Mesenchymal stem cell (in vitro differentiated cells and primary cell): ENCODE results near the gene WDR73.
"Not testable (repeated sequence)": the region's sequence is repeated elsewhere in the genome, so short reads cannot be mapped to it uniquely, and the experiment has no call there.

Experiments
- DNase-seq: peaks from one replicate; pipeline ENCODE4 v3.0.0-alpha.2; 2013
- H2AFZ ChIP-seq: one replicate; pipeline ENCODE4 v1.6.1; 2013; ENCODE audit warnings: low read depth, mild to moderate bottlenecking, control low read depth, inconsistent platforms, low read length, moderate library complexity
- H2AK5ac ChIP-seq: 2 replicates; pipeline ENCODE4 v1.6.1; 2013; ENCODE audit warnings: low read length, moderate library complexity, mild to moderate bottlenecking, inconsistent platforms; ENCODE audit not compliant: severe bottlenecking
- H2BK120ac ChIP-seq: one replicate; pipeline ENCODE4 v1.6.1; 2013; ENCODE audit warnings: low read depth, mild to moderate bottlenecking, inconsistent platforms, low read length, moderate library complexity
- H2BK12ac ChIP-seq, 2 experiments: one replicate each; pipeline ENCODE4 v1.6.1; 2013; ENCODE audit warnings: inconsistent platforms in 2 of 2, low read length in 2 of 2, mild to moderate bottlenecking in 2 of 2, moderate library complexity in 2 of 2, control low read depth in 1 of 2
- H2BK15ac ChIP-seq: one replicate; pipeline ENCODE4 v1.6.1; 2013; ENCODE audit warnings: mild to moderate bottlenecking, low read depth, inconsistent platforms; ENCODE audit not compliant: poor library complexity, severe bottlenecking
- H2BK5ac ChIP-seq: 2 replicates; pipeline ENCODE4 v1.6.1; 2013; ENCODE audit warnings: low read depth, mild to moderate bottlenecking, low read length, control low read depth, inconsistent platforms; ENCODE audit not compliant: poor library complexity, severe bottlenecking
- H3K14ac ChIP-seq, 2 experiments: one replicate each; pipeline ENCODE4 v1.6.1; 2013; ENCODE audit warnings: inconsistent platforms in 2 of 2, low read length in 2 of 2, control low read depth in 1 of 2, mild to moderate bottlenecking in 1 of 2, moderate library complexity in 1 of 2
- H3K18ac ChIP-seq, 2 experiments: one replicate each; pipeline ENCODE4 v1.6.1; 2013; ENCODE audit warnings: inconsistent platforms in 2 of 2, low read length in 2 of 2, control low read depth in 1 of 2, low read depth in 1 of 2, mild to moderate bottlenecking in 1 of 2
- H3K23ac ChIP-seq, 2 experiments: one replicate each; pipeline ENCODE4 v1.6.1; 2013; ENCODE audit warnings: inconsistent platforms in 2 of 2, low read length in 2 of 2, mild to moderate bottlenecking in 2 of 2, moderate library complexity in 2 of 2, control low read depth in 1 of 2
- H3K27ac ChIP-seq: 2 replicates; pipeline ENCODE4 v1.5.1; 2013; ENCODE audit warnings: mild to moderate bottlenecking, moderate library complexity, low read length, control low read depth, inconsistent platforms; ENCODE audit not compliant: poor library complexity, severe bottlenecking
- H3K27me3 ChIP-seq, 2 experiments: 2 replicates each; pipeline versions ENCODE4 v1.6.1 to v1.7.0; 2013; ENCODE audit warnings: low read length in 2 of 2, mild to moderate bottlenecking in 2 of 2, moderate library complexity in 2 of 2, control low read depth in 1 of 2, inconsistent platforms in 1 of 2; ENCODE audit not compliant: control insufficient read depth in 1 of 2, insufficient read depth in 1 of 2
- H3K36me3 ChIP-seq, 2 experiments: 2 replicates each; pipeline versions ENCODE4 v1.6.1 to v1.7.0; 2013; ENCODE audit warnings: low read length in 2 of 2, control low read depth in 1 of 2, inconsistent platforms in 1 of 2, low read depth in 1 of 2, mild to moderate bottlenecking in 1 of 2; ENCODE audit not compliant: insufficient read depth in 2 of 2, control insufficient read depth in 1 of 2
- H3K4ac ChIP-seq, 2 experiments: one replicate each; pipeline ENCODE4 v1.6.1; 2013; ENCODE audit warnings: inconsistent platforms in 2 of 2, low read length in 2 of 2, mild to moderate bottlenecking in 2 of 2, moderate library complexity in 2 of 2, control low read depth in 1 of 2, low read depth in 1 of 2
- H3K4me1 ChIP-seq: 2 replicates; pipeline ENCODE4 v1.6.1; 2013; ENCODE audit warnings: low read depth, low read length, control low read depth; ENCODE audit not compliant: control insufficient read depth, insufficient read depth
- H3K4me2 ChIP-seq: 2 replicates; pipeline ENCODE4 v1.6.1; 2013; ENCODE audit warnings: low read length, mild to moderate bottlenecking, inconsistent platforms; ENCODE audit not compliant: poor library complexity, severe bottlenecking
- H3K4me3 ChIP-seq, 2 experiments: 2 replicates each; pipeline versions ENCODE4 v1.5.1 to v1.7.0; 2013; ENCODE audit warnings: low read length in 2 of 2, mild to moderate bottlenecking in 2 of 2, control low read depth in 1 of 2, low read depth in 1 of 2; ENCODE audit not compliant: insufficient read depth in 1 of 2
- H3K79me1 ChIP-seq: replicated peaks from 2 replicates; pipeline ENCODE4 v1.6.1; 2013; ENCODE audit warnings: mild to moderate bottlenecking, control low read depth, low read length, inconsistent platforms; ENCODE audit not compliant: poor library complexity, severe bottlenecking
- H3K9ac ChIP-seq: 2 replicates; pipeline ENCODE4 v1.7.0; 2013; ENCODE audit warnings: mild to moderate bottlenecking, low read length, moderate library complexity
- H3K9me3 ChIP-seq: 2 replicates; pipeline ENCODE4 v1.7.0; 2013; ENCODE audit warnings: mild to moderate bottlenecking, low read length; ENCODE audit not compliant: control insufficient read depth
- H4K8ac ChIP-seq: one replicate; pipeline ENCODE4 v1.6.1; 2013; ENCODE audit warnings: inconsistent platforms, mild to moderate bottlenecking, low read length, moderate library complexity
- H4K91ac ChIP-seq: one replicate; pipeline ENCODE4 v1.6.1; 2013; ENCODE audit warnings: mild to moderate bottlenecking, low read length, inconsistent platforms
- WGBS: methylation state at CpG from one replicate; pipeline ENCODE4 v1.1.7; 2013; ENCODE audit warnings: mixed read lengths; 5-methylcytosine and 5-hydroxymethylcytosine counted together

The WDR73 gene

GRCh38 chr15:84645997-84646396 lies 8.1 kb downstream of the WDR73 start:
- H4K8ac ChIP-seq: no peak overlapping the region
- no peak overlapping the region for H3K18ac ChIP-seq
- peaks cover 34% of the 10 kb centered on the region for H3K79me1 ChIP-seq
- DNase-seq: no peak
- H2AFZ ChIP-seq: no peak overlapping the region
- no peak overlapping the region for H2BK12ac ChIP-seq
- H3K14ac ChIP-seq: no peak overlapping the region
- no peaks in the 10 kb centered on the region for H3K4me1 ChIP-seq
- H3K4me3 ChIP-seq: no peak overlapping the region
- H3K9ac ChIP-seq: no peak overlapping the region
- H3K4ac ChIP-seq: no peak overlapping the region
- no peak overlapping the region for H2BK5ac ChIP-seq
- H2BK120ac ChIP-seq: no peak overlapping the region
- WGBS: 92% methylated on average over 10 of the region's 10 CpGs
- no peak overlapping the region for H3K23ac ChIP-seq
- H3K9me3 ChIP-seq: no peaks in the 10 kb centered on the region
- no peak overlapping the region for H4K91ac ChIP-seq
- no peak overlapping the region for H3K27ac ChIP-seq
- peaks cover 84 to 86% of the 10 kb centered on the region in 2 experiments for H3K36me3 ChIP-seq
- H2AK5ac ChIP-seq: no peak overlapping the region
- H3K4me2 ChIP-seq: no peak overlapping the region
- no peaks in the 10 kb centered on the region for H3K27me3 ChIP-seq
- H2BK15ac ChIP-seq: no peak overlapping the region

- Histone ChIP-seq H2AK5ac (no peak overlapping the region), H3K4me1 (no peaks in the 10 kb centered on the region), H3K4me3 (no peak overlapping the region), H2AFZ (no peak overlapping the region), H3K27ac (no peak overlapping the region), H3K14ac (no peak overlapping the region), H2BK15ac (no peak overlapping the region), H2BK5ac (no peak overlapping the region), H2BK12ac (no peak overlapping the region), H2BK120ac (no peak overlapping the region), H4K91ac (no peak overlapping the region), H3K79me1 (peaks cover 32% of the 10 kb centered on the region), H3K23ac (no peak overlapping the region), H3K4ac (no peak overlapping the region), H3K9me3 (no peaks in the 10 kb centered on the region), H3K27me3 (no peaks in the 10 kb centered on the region), H3K18ac (no peak overlapping the region), H3K9ac (no peak overlapping the region), H4K8ac (no peak overlapping the region), H3K36me3 (peaks cover 80 to 89% of the 10 kb centered on the region in 2 experiments), H3K4me2 (no peak overlapping the region)
- WGBS: 98% methylated on average over 10 of the region's 10 CpGs
- DNase-seq: no peak
These were observed 8.6 kb downstream of the WDR73 start for GRCh38 chr15:84645496-84645895.

- 98% methylated on average over 6 of the region's 6 CpGs for WGBS
- H3K36me3 ChIP-seq: peaks cover 82 to 93% of the 10 kb centered on the region in 2 experiments
These were observed 10.2 kb downstream of the WDR73 start for GRCh38 chr15:84643838-84644237.

GRCh38 chr15:84642640-84643039 lies 11.4 kb downstream of the WDR73 start:
- not testable (repeated sequence) for H3K27me3 ChIP-seq, H3K9ac ChIP-seq, H4K91ac ChIP-seq, DNase-seq, H2AFZ ChIP-seq, H3K9me3 ChIP-seq, H2BK5ac ChIP-seq, H4K8ac ChIP-seq, H3K4ac ChIP-seq, H2BK15ac ChIP-seq, H3K23ac ChIP-seq, H3K14ac ChIP-seq, H2AK5ac ChIP-seq, H2BK12ac ChIP-seq, H2BK120ac ChIP-seq, H3K4me3 ChIP-seq, H3K4me2 ChIP-seq, H3K4me1 ChIP-seq, H3K27ac ChIP-seq, H3K18ac ChIP-seq
- 69% methylated on average over 2 of the region's 2 CpGs for WGBS
- H3K36me3 ChIP-seq: peaks cover 71 to 93% of the 10 kb centered on the region in 2 experiments
- peaks cover 21% of the 10 kb centered on the region for H3K79me1 ChIP-seq

More at GRCh38 chr15:84643838-84644237, 10.2 kb downstream of the WDR73 start:
- no peak for DNase-seq
- Histone ChIP-seq H4K8ac (no peak overlapping the region), H3K14ac (no peak overlapping the region), H3K27ac (no peak overlapping the region), H2AK5ac (no peak overlapping the region), H2BK120ac (no peak overlapping the region), H3K4me2 (no peak overlapping the region), H3K4me3 (no peak overlapping the region), H2BK15ac (no peak overlapping the region), H3K4me1 (no peaks in the 10 kb centered on the region), H3K9ac (no peak overlapping the region), H2BK12ac (no peak overlapping the region), H4K91ac (no peak overlapping the region), H3K4ac (no peak overlapping the region), H3K18ac (no peak overlapping the region), H3K27me3 (no peaks in the 10 kb centered on the region), H3K23ac (no peak overlapping the region), H3K9me3 (no peaks in the 10 kb centered on the region), H2BK5ac (no peak overlapping the region), H2AFZ (no peak overlapping the region), H3K79me1 (peaks cover 30% of the 10 kb centered on the region)
